ENCODE results near the gene UBE2E1.

Gene UBE2E1

DNA sequence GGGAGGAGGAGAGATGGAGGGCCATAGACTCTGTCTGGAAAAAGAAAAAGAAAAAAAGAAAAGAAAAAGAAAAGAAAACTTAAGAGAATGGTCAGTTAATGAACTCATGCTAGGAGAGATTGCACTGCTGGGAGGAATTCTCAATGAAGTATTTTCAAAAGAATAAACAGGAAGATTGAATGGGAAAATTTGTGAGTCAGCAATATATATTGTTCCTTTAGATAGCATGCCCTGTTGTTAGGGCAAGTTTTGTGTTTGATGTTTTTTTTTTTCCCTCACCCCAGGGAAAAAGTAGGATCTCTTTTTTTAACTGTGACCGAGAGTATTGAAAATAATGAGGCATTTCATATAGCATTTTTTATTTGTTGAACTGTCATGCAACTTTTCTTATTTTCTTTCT lies 131.5 kb downstream of the UBE2E1 start:
- TF ChIP-seq, protein P1, sequence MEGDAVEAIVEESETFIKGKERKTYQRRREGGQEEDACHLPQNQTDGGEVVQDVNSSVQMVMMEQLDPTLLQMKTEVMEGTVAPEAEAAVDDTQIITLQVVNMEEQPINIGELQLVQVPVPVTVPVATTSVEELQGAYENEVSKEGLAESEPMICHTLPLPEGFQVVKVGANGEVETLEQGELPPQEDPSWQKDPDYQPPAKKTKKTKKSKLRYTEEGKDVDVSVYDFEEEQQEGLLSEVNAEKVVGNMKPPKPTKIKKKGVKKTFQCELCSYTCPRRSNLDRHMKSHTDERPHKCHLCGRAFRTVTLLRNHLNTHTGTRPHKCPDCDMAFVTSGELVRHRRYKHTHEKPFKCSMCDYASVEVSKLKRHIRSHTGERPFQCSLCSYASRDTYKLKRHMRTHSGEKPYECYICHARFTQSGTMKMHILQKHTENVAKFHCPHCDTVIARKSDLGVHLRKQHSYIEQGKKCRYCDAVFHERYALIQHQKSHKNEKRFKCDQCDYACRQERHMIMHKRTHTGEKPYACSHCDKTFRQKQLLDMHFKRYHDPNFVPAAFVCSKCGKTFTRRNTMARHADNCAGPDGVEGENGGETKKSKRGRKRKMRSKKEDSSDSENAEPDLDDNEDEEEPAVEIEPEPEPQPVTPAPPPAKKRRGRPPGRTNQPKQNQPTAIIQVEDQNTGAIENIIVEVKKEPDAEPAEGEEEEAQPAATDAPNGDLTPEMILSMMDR (IDR thresholded peaks at IDR 0.05; ENCODE audit: low read depth, low read length), result no peak
- in situ Hi-C loops (cut with HindIII; ENCODE audit: low sequenced_read_pairs), result no loop called here
- H3K4me3 ChIP-seq (ENCODE audit: low read depth, low read length), result no peak overlapping the region
- DNase-seq (ENCODE audit: low read depth, low spot score), result no peak

GRCh38 chr3:23938688-23939087 lies 132.9 kb downstream of the UBE2E1 start:
- no peak overlapping the region for H3K4me3 ChIP-seq (ENCODE audit: low read depth, low read length)
- in situ Hi-C loops (cut with HindIII; ENCODE audit: low sequenced_read_pairs), result no loop called here
- TF ChIP-seq, protein P1 (IDR thresholded peaks at IDR 0.05; ENCODE audit: low read depth, low read length), result no peak
- DNase-seq (ENCODE audit: low read depth, low spot score), result no peak

- in situ Hi-C loops (cut with HindIII; ENCODE audit: low sequenced_read_pairs), result no loop called here
- no peak for DNase-seq (ENCODE audit: low read depth, low spot score)
- H3K4me3 ChIP-seq (ENCODE audit: low read depth, low read length), result no peak overlapping the region
- TF ChIP-seq, protein P1 (IDR thresholded peaks at IDR 0.05; ENCODE audit: low read depth, low read length), result no peak
These were observed 135.0 kb downstream of the UBE2E1 start for GRCh38 chr3:23940775-23941174.

All from astrocyte of the spinal cord (primary cell).